Left renal cortex interstitium (tissue), 4 donors: ENCODE results near the gene METRNL. TPM values are rescaled to one million over a fixed set of nuclear protein-coding genes. Genes with fewer than 3 reads are reported as not detected.
"Not testable (repeated sequence)": the region's sequence is repeated elsewhere in the genome, so short reads cannot be mapped to it uniquely, and the experiment has no call there.

Experiments
- DNase-seq, 4 donors: peaks; one replicate each; pipeline ENCODE4 v3.0.0-alpha.2; 2013; ENCODE audit warnings: low read depth in 4 of 4, low spot score in 2 of 4, missing footprints in 1 of 4
- polyA plus RNA-seq, 4 donors: library from polyadenylated mRNA; unstranded; fragments of 120-200 nt; gene quantifications; one replicate each; pipeline ENCODE4 v1.2.1, GENCODE V29; 2013; ENCODE audit not compliant: insufficient read length in 4 of 4

Gene METRNL
- polyA plus RNA-seq, 4 donors = 41.9 to 84.9 (median 67.7) TPM

DNA sequence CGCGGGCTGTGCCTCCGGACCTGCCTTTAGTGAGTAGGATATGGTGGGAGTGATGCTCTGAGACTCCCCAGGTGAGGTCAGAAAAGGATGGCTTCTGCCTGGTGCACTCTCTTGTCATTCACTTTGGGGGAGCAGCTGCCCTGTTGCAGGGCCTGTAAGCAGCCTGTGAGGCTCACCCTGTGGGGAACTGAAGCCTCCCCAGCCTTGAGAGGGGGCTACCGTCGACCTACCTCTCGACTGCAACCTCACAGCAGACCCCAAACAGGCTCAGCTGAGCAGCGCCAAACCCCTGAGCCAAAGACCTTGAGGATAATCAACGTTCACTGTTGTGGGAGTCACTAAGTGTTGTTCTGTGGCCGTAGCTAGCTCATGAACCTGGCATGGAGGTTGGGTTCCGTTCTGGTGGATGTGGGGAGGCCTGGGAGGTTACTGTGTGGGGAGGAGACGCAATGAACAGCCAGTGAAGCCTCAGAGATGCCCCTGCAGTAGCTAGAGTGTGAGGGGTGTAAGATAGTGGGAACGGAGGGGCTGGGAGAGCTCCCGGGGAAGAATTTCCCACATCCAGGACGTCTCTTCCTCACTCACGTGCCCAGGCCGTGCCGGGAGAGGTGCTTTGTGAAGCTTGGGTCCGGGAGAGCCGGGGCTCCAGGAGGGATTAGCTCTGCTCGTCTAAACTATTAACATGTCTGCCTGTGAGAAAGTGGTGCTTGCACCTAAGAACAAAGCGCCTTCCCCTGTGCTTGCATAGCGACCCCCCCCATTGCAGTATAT, 38.8 kb downstream of the METRNL start:
- no peak for DNase-seq

DNA sequence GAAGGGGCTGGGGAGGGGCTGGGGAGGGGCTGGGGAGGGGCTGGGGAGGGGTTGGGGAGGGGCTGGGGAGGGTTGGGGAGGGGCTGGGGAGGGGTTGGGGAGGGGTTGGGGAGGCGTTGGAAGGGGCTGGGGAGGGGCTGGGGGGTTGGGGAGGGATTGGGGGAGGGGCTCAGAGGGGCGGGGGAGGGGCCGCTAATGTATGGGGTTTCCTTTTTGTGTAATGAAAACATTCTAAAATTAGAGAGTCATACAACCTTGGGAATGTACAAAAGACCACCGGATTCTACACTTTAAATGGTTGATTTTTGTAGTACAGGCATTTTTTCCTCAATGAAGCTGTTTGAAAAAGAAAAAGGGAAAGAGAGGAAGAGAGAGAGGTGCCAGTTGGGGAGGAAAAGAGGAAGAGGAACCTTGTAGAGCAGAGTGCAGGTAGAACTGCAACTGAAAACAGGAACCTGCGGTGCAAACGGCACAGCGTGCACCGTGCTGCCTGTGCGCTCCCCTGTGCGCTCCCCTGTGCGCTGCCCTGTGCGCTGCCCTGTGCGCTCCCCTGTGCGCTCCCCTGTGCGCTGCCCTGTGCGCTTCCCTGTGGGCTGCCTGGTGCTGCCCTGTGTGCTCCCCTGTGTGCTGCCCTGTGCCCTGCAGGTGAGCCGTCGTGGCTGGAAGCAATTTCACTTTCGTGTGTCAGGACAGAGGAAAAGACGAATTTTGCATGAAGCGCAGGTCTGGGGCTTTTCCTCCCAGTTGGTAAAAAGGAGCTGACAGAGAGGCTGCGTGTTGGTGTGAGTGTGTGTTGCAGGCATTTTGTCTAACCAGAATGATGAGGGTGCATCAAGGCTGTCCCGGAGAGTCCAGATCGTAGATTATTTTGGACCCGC, 40.8 kb downstream of the METRNL start:
- DNase-seq = no peak

DNA sequence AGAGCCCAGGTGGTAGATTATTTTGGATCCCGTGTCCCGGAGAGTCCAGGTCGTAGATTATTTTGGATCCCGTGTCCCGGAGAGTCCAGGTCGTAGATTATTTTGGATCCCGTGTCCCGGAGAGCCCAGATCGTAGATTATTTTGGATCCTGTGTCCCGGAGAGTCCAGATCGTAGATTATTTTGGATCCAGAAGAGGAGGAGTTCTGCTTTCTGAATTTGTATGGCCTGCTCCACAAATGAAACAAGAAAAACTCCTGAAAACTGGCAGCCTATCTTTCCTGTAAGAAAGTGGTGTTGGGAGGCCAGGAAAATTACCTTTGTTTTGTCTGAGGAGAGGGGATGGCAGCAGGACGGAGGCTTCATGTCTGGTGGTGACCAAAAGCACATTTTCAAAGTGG, 42.1 kb downstream of the METRNL start:
- DNase-seq = not testable (repeated sequence)

DNA sequence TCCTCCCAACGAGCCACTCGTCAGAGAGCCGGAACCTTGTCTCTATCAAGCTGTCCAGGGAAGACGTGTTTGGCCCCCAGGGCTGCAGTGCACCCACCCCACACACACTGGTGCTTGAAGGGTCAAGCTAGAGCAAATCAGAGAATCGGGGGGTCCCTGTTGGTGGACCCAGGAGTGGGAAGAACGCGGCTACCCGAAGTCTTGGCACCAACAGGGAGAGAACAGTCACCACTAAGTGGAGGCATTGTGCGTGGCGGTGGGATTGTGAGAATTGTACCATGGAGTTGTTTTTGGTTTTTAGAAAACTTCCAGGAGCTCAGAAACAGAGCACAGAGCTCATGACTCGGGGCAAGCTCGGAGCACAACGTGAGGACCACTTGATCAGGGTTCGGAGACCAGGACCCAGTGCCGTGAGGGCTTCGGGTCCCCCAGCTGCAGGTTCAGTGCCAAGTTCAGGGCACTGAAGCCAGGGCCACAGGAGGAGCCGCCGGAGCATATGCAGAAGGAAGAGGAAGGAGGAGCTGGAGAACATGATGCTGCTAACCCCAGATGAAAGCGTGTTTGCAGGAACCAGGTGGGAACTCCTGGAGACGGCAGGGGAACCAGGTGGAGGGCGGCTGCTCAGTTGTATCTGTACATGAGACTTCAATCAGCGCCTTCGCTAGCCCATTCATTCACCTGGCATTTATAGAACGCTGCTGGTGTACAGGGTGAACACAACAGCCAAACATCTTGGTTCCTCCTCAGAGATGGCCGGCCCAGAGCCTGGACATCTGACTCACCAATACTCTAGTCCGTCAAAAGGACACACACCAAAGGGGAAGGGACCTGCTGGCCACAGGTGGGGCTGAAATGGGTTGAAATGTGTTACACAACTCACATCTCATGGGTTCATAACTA, 42.8 kb downstream of the METRNL start:
- no peak for DNase-seq

DNA sequence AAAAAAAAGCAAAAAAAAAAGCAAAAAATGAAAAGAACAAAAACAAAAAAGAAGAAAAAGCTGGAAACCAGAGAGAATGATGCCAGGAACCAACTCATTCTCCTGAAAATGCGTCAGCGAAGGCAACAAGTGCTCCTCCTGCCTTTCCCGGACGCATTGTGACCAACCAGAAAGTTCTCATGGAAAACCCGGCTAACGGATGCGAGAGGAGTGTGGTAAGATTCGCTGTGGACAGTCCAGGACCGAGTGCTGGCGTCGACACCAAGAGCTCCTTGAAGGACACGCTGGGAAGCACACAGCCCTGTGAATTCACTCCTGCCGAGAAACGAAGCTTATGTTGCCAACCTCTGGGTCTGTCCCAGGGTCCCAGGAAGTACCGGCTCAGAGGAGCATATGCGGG, 43.4 kb downstream of the METRNL start:
- DNase-seq = no peak

DNA sequence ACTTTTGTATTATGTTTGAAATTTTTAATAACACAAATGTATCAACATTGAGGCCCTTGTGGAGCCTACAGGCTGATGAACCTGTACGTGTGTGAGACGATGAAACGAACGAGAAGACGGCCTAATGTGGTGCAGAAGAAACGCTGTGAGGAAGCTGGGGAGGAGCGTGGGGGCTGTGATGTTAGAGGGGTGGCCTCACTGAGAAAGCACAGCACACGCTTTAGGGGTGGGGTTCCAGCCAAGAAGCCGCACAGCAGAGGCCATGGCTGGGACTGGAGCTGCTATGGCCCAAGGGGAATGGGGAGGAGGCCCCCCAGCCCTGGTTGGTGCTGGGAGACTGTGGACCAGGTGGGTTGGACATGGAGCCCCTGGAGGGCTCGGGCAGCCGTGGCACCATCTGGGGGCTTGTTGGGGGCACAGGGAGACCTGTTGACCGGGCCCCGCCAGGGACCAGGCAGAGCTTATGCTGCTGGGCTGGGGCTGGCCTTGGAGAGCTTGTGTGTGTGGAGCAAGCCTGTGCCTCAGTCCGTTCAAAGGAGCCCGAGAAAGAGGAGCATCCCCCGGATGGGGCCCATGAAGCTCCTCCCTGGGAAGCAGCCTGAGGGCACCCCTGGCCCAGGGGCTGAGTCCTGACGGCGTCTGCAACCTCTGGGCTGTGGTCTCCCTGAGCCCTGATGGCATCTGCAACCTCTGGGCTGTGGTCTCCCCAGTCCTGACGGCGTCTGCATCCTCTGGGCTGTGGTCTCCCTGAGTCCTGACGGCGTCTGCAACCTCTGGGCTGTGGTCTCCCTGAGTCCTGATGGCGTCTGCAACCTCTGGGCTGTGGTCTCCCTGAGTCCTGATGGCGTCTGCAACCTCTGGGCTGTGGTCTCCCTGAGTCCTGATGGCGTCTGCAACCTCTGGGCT, 44.7 kb downstream of the METRNL start:
- DNase-seq = no peak

DNA sequence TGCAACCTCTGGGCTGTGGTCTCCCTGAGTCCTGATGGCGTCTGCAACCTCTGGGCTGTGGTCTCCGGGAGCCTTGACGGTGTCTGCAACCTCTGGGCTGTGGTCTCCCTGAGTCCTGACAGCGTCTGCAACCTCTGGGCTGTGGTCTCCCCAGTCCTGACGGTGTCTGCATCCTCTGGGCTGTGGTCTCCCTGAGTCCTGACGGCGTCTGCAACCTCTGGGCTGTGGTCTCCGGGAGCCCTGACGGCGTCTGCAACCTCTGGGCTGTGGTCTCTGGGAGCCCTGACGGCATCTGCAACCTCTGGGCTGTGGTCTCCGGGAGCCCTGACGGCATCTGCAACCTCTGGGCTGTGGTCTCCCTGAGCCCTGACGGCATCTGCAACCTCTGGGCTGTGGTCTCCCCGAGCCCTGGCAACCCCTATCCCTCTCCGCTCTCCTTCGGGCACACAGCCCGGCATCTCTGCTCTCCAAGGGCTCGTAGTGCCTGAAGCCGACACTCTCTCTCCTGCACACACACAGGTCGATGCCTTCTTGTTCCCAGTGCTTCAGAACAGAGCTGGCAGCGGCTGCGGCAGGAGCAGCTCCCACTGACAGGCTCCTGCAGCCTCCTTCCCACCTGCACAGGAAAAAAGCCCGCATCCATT, 45.6 kb downstream of the METRNL start:
- DNase-seq = no peak

DNA sequence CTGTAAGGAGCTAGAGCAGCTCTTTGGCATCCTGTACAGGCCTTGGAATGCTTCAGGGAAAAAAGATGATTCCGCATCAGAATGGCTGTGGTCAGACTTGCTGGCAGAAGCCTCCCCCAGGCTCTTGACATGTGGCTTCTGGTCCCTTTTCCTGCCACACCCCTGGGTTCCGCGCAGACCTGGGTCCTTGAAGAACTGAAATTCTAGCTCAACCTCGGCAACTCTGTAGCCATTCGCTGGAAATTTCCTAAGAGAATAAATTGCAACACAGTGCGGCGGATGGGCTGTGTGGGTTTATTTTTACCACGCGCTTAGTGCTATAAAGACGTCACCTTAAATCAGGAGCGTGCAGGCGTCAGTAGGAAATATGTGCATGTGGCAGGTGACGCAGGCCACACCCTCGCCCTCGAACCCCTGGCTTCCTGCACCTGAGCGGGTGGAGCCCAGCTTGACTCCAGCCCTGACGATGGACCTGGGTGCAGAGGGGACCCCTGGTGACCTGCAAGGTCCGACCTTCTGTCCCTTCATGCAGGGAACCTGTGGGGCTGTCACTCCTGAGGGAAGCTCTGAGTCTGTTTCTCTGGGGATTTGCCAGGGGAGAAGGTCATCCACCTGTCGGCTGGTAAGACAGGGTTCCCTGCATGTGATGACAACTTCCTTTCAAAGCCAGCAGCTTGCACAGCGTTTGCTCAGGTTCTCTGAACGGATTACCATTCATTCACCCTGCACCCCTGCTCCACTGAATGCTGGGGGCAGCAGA, 46.3 kb downstream of the METRNL start:
- DNase-seq = no peak

DNA sequence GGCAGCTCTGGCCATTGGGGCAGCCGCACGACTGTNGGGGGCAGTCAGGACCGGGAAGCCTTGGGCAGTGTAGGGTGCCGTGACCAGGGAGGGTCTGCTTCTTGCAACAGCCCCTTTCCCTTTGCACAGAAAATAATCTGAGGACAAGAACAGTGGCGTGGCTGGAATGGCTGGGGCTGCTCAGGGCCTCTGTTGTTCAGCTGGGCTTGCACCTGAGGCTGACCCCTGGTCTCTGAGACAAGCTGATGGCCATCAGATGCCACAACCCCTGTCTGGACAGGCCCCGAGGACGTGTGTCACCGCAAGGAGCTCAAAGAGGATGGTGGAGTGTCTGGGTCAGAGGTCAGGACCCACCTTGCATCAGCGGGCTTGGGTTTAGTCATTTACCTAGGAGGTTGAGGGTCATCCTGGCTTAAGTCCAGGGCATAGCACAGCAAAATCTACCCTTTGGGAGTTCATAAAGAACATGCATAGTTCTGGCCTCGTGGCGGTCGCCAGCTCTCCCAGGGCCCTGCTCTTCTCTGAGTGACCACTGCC, 46.9 kb downstream of the METRNL start:
- DNase-seq = no peak

DNA sequence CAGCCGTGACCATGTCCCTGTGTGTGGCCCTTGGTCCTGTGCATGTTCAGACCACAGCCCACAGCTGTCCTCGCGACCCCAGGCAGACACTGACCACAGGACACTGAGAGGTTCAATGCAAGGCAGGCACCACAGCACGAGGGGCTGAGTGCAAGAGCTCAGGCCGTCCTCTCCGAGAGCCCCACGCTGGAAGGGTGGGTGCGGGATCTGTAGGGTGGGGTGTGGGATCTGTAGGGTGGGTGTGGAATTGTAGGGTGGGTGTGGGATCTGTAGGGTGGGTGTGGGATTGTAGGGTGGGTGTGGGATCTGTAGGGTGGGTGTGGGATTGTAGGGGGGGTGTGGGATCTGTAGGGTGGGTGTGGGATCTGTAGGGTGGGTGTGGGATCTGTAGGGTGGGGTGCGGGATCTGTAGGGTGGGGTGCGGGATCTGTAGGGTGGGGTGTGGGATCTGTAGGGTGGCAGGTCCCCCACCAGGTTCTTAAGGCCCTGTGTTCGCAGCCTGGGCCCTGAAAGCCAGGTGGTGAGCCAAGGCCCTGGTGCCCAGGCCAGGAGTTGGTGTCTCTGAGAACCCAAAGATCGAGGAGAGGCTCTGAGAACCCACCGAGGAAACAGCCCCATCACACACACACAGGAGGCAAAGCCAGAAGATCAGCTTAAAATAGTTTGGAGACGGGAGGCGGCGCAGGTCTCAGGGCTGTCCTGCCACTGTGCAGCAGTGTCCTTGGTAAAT, 48.2 kb downstream of the METRNL start:
- DNase-seq = no peak

DNA sequence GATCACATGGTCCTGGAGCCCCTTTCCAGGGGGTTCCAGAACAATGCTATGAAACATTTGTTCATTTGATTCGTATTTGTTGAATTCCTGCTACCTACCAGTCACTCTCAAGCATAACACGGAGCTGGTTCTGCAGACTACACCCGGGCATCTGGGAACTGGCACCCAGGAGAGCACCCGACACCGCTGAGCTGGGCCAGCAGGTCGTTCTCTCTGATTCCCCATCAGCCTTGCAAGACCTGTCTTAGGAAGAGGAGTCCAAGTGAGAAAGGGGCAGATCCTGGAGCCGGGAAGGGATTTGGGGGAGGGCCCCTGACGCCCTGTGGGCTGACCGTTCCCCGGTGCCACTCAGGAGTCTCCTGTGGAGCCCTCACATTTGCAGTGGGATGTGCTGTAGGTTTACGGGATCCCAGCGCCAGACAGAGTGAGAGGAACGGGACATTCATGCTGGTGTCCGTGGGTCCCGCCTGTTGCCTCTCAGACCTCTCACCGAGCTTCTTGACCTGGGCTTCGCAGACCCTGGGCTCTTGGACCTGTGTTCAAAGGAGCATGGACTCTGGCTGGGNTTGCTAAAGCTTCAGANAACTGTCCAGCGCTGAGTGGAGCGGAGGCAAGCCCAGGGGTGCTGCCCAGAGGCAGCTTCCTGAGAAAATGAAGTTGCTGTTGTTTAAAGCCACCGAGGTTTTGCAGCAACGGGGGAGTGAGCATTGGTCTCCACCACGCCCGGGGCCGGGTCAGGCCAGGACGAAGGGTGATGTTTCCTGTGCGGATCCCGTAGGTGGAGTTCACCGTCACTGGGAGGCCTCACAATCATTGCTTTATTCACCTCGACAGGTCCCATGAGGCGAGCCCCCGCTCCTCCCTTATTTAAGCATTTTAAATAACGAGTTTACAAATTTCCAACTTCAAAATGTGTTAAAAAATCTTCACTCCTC, 49.2 kb downstream of the METRNL start:
- no peak for DNase-seq

DNA sequence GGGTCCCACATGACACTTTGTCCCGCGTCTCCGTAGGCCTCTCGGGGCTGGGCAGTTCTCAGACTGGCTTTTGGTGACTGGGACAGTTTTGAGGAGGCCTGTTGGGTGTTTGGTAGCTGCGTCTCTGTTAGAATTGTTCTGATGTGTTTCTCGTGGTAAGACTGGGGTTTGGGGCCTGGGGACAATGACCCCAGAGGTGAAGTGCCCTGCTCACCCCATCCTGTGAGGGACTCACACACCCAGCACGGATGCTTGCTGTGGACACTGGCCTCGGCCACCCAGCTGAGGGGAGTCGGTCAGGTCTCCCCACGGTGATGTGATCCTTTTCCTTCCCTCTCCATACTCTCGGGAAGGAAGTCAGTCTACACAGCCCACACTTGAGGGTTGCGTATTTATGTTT, 50.3 kb downstream of the METRNL start:
- DNase-seq = no peak

DNA sequence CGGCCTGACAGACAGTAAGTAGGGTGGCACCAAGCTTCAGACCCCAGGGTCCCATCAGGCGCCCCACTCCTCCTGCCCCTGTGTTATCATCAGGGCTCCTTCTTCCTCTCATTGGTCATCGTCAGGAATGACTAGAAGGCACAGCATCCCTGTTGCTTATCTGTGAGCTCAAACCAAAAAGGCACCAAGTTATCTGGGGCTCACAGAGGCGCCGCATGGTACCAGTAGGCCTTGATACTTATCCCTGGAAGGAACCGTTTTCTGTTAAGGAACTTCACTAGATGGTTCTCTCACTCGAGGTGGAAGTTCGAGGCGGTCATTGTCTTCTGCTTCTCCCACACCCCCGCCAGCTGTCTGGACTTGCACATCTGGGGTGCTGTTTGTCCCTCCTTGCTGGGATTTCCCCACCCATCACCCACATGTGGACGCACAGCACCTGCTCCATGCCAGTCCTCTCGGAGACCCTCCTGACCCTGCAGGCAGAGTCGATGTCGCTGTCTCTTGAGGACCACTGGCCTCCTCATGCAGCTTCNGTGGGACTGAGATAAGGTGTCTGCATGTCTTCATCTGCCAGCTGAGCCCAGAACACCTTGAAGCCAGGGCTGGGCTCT, 52.1 kb downstream of the METRNL start:
- no peak for DNase-seq

DNA sequence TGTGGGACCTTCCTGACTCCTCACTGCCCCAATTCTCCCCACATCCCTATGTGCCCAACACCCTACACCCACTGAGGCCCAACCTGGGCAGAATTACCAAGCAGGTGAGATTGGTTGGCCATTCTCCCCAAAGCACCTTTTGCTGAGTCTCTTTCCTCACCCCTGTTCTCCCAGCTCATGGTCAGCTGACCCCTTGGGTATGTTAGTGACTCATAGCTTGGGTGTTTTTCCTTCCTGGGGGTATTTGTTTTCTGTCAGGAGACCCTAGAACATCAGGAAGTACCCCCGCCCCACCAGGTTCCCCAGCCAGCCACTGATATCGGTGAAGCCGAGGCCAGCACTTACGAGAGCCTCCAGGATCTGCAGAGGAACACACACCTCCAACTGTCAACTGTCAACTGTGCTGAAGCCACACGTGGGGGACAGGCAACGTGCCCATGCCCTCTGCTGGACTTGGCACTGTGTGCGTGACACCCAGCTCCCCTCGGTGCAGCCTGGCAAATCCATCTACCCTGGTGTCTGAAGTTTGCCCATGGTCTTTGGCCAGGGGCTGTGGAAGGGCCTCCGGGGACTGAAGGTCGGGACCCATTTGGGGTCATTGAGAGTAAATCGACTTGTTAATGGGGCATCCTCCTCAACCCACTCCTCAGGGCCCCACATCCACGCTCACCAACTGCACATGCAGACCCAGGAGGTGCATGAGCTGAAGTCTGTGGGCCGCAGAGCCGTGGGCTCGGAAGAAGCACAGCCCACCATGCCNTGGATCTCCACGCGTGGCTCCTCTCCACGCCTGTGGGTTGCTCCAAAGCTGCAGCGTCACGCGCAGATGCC, 53.1 kb downstream of the METRNL start:
- no peak for DNase-seq
